Measurements from ENCODE around the gene KCTD18.

The KCTD18 gene

DNA sequence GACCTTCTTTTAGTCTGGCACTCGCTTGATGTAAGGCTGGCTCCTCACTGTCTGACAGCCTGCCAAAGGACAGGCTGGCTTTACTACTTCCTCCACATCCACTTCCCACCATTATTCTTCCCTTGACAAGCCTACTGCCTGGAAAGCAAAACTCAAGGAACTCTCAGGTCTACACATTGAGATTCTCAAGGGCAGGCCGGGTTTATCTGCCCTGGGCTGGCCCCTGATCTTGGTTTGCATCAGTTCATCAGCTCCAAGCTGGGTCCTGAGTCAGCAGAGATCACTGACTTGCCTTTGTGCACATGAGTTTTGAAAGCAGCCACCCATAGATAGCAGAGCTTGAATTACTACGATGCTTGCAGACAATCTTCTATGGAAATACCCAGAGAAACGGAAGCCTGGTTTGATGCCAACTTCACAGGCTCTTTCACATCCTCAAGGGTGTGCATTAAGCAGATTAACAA, 53.9 kb downstream of the KCTD18 start:
- TF ChIP-seq FOXP2 (optimal IDR thresholded peaks at IDR 0.05; ENCODE audit: borderline replicate concordance, extremely low read depth, extremely low read length, insufficient read depth): no peak
- TF ChIP-seq POLR2AphosphoS5 (IDR thresholded peaks at IDR 0.05; ENCODE audit: low read depth, low read length): no peak
- TF ChIP-seq, protein P1, sequence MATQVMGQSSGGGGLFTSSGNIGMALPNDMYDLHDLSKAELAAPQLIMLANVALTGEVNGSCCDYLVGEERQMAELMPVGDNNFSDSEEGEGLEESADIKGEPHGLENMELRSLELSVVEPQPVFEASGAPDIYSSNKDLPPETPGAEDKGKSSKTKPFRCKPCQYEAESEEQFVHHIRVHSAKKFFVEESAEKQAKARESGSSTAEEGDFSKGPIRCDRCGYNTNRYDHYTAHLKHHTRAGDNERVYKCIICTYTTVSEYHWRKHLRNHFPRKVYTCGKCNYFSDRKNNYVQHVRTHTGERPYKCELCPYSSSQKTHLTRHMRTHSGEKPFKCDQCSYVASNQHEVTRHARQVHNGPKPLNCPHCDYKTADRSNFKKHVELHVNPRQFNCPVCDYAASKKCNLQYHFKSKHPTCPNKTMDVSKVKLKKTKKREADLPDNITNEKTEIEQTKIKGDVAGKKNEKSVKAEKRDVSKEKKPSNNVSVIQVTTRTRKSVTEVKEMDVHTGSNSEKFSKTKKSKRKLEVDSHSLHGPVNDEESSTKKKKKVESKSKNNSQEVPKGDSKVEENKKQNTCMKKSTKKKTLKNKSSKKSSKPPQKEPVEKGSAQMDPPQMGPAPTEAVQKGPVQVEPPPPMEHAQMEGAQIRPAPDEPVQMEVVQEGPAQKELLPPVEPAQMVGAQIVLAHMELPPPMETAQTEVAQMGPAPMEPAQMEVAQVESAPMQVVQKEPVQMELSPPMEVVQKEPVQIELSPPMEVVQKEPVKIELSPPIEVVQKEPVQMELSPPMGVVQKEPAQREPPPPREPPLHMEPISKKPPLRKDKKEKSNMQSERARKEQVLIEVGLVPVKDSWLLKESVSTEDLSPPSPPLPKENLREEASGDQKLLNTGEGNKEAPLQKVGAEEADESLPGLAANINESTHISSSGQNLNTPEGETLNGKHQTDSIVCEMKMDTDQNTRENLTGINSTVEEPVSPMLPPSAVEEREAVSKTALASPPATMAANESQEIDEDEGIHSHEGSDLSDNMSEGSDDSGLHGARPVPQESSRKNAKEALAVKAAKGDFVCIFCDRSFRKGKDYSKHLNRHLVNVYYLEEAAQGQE (IDR thresholded peaks at IDR 0.05; ENCODE audit: insufficient read depth in 1 of 2, low read depth in 2 of 2, low read length in 2 of 2): no peak
- TF ChIP-seq SIN3A (IDR thresholded peaks at IDR 0.05; ENCODE audit: borderline replicate concordance, insufficient read depth, low read length): no peak
- no peak for TF ChIP-seq TAF1 (IDR thresholded peaks at IDR 0.05; ENCODE audit: borderline replicate concordance, insufficient read depth, low read length)

DNA sequence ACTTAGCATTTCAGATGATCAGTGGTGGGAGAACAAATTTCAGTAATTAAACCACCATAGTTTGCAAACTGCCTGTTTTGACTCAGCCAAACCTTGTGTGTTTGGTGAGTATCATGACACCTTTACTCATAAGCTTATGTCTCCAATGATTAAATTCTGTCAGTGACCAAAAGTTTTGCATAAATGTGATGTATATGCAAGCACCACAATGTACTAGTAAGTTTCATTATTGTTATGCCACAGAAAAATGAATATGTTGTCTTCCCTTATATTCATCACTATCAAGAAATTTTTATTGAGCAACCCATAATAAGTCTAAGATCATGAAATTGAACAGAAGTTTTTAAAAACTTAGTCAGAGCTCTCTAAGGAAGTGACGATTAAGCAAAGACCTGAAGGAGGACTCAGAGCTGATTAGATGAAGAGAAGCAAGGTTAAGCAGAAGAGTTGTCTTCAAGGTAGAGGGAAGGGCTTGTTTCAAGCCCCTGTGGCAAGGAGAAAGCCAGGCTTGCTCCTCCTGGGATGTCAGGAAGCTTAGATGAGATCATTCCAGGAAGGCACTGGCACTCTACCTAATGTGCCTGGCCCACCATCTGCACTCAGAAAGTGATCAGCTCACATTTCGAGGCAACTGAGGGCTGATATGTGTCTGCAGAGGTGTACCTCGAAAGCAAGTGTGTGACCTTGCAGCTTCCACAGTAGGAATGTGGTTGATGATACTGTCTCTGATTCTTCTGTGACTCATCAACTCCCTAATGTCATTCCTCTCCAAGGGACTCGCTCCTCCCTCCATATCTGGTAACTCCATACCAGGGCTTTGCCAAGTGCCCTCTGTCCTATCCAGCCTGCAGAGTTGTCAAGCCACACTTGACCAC, 54.7 kb downstream of the KCTD18 start:
- TF ChIP-seq, protein P1 (IDR thresholded peaks at IDR 0.05; ENCODE audit: insufficient read depth in 1 of 2, low read depth in 2 of 2, low read length in 2 of 2): no peak
- TF ChIP-seq TAF1 (IDR thresholded peaks at IDR 0.05; ENCODE audit: borderline replicate concordance, insufficient read depth, low read length) (no peak), POLR2AphosphoS5 (IDR thresholded peaks at IDR 0.05; ENCODE audit: low read depth, low read length) (no peak), SIN3A (IDR thresholded peaks at IDR 0.05; ENCODE audit: borderline replicate concordance, insufficient read depth, low read length) (no peak), FOXP2 (optimal IDR thresholded peaks at IDR 0.05; ENCODE audit: borderline replicate concordance, extremely low read depth, extremely low read length, insufficient read depth) (no peak)

DNA sequence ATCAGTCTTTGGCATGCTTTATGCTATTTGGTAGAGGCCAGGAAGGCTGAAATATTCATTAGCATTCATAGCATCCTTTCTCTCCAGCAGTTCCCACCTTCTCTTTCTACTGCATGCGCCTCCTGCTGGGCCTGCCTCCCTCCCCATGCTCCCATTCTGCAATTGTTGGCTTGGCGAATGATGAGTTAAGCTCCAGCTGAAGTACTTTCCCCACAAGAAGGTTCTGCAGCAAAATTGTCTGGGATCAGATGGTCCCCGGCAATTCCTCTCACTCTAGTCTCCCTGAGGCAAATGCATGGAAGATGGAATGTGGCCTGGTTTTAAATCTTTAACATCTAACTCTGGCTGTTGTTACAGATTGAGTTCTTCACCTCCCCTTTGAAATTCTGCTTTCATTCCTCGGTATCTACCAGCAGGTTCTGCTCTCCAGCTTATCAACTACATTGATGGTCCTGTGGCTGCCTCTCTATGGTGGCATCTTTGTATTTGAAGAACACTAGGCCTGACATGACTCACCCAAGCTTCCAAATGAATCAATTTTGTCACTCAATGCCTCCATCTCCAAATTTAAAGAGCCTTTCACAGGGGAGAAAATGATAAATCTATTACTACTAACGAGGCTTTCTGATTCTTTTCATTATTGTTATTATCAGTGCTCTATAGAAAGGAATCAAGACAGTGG, 55.9 kb downstream of the KCTD18 start:
- TF ChIP-seq, protein P1 (IDR thresholded peaks at IDR 0.05; ENCODE audit: insufficient read depth in 1 of 2, low read depth in 2 of 2, low read length in 2 of 2): no peak
- TF ChIP-seq TAF1 (IDR thresholded peaks at IDR 0.05; ENCODE audit: borderline replicate concordance, insufficient read depth, low read length) (no peak), SIN3A (IDR thresholded peaks at IDR 0.05; ENCODE audit: borderline replicate concordance, insufficient read depth, low read length) (no peak), FOXP2 (optimal IDR thresholded peaks at IDR 0.05; ENCODE audit: borderline replicate concordance, extremely low read depth, extremely low read length, insufficient read depth) (no peak)

DNA sequence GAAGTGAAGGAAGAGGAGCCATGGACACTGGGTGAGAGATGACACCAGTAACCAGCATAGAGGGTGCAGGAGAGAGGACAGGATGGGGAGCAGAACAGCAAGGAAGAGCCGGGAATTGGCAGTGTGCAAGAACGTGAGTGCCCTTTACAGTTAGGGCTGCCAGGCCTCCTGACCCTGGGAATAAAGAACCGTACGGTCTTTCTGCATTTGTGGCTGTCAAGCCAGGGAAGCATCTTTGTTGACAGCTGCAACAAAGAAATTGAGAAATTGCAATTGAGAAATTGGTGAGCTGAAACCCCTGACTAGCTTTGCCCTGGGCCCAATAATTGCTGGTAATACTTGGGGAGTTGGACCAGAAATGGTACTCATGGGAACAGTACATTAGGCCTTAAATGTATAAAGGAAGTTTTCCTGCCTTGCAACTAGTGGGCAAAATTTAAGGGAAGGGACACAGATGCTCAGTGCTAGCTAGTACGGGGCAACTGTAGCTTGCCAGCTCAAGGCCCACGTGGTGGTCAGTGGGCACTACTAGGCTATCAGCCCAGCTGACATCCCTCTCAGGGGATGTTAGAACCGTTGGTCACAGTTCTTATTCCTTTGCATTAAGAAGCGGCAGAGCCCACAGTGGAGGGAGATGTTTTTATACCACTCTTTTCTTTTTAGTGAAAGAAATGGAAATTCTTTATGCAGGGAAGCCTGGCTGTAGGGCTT, 56.6 kb downstream of the KCTD18 start:
- TF ChIP-seq TAF1 (IDR thresholded peaks at IDR 0.05; ENCODE audit: borderline replicate concordance, insufficient read depth, low read length) (no peak), SIN3A (IDR thresholded peaks at IDR 0.05; ENCODE audit: borderline replicate concordance, insufficient read depth, low read length) (no peak), POLR2AphosphoS5 (IDR thresholded peaks at IDR 0.05; ENCODE audit: low read depth, low read length) (no peak), FOXP2 (optimal IDR thresholded peaks at IDR 0.05; ENCODE audit: borderline replicate concordance, extremely low read depth, extremely low read length, insufficient read depth) (no peak)

DNA sequence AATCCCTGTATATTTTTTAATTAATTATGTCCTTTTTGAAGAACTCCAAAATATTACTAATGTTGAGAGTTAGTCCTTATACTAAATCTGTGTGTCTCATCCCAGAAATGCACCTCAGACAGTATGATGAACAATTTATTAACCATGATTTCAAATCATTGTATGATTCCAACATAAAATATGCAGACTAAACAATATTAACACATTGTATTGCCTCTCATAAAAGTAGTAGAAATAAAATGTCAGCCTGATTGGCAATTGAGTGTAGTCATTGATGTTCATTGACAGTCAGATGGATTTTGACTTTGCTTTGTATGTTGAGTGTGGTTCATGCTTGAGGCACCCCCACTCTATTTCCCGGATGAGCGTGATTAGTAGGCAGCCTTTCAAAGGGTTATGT, 57.5 kb downstream of the KCTD18 start:
- TF ChIP-seq, protein P1 (IDR thresholded peaks at IDR 0.05; ENCODE audit: insufficient read depth in 1 of 2, low read depth in 2 of 2, low read length in 2 of 2): no peak
- TF ChIP-seq TAF1 (IDR thresholded peaks at IDR 0.05; ENCODE audit: borderline replicate concordance, insufficient read depth, low read length): no peak
- no peak for TF ChIP-seq SIN3A (IDR thresholded peaks at IDR 0.05; ENCODE audit: borderline replicate concordance, insufficient read depth, low read length)
- no peak for TF ChIP-seq FOXP2 (optimal IDR thresholded peaks at IDR 0.05; ENCODE audit: borderline replicate concordance, extremely low read depth, extremely low read length, insufficient read depth)
- TF ChIP-seq POLR2AphosphoS5 (IDR thresholded peaks at IDR 0.05; ENCODE audit: low read depth, low read length): no peak
